Loucy (cell line): ENCODE results near the gene ITIH1.

Experiments used
- CTCF ChIP-seq: fragments of 200-600 bp; sonication (generic); conservative IDR thresholded peaks from 2 replicates; pipeline ENCODE4 v1.5.1; 2014; ENCODE audit warnings: mild to moderate bottlenecking, antibody characterized with exemption, low read length
- EZH2phosphoT487 ChIP-seq: fragments of 200-600 bp; IDR thresholded peaks from 2 replicates; pipeline ENCODE4 v1.6.1; 2018; ENCODE audit warnings: antibody characterized with exemption, mild to moderate bottlenecking, moderate library complexity, borderline replicate concordance

DNA sequence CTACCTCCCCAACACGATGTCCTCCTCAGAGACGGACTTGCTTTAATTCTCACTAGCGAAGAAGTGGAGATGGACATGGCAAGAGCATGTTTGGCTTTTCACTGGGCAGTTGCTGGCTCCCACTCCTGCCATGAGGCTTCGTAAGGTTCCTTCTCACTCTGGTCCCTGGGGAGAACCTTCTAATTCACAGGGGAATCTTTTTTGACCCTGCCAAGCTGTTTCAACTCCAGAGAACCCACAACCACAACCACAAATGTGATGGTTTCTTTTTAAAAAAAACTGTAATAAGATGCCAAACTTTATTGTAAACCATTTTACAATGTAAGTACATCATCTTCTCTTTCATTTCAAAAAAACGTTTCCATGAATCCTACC lies 59.1 kb downstream of the ITIH1 start:
- TF ChIP-seq CTCF (no peak), EZH2phosphoT487 (no peak)
